RKO (cell line): Measurements from ENCODE around the gene NXN.
"Not testable (repeated sequence)": the region's sequence is repeated elsewhere in the genome, so short reads cannot be mapped to it uniquely, and the experiment has no call there.

Experiments used
- DNase-seq: peaks from one replicate; pipeline ENCODE4 v3.0.0-alpha.2; 2016; ENCODE audit warnings: low spot score

NXN gene

GRCh38 chr17:1006054-1006453 lies 26.5 kb upstream of the NXN start:
- no peak for DNase-seq

- no peak for DNase-seq
Measured at GRCh38 chr17:1005361-1005946, 25.9 kb upstream of the NXN start.

- DNase-seq: no peak
Measured at GRCh38 chr17:1004769-1005295, 25.3 kb upstream of the NXN start.

GRCh38 chr17:1003972-1004768 lies 24.6 kb upstream of the NXN start:
- DNase-seq: no peak

- no peak for DNase-seq
Measured at GRCh38 chr17:1003633-1003971, 24.0 kb upstream of the NXN start.

GRCh38 chr17:1002771-1003555 lies 23.4 kb upstream of the NXN start:
- no peak for DNase-seq

- DNase-seq: no peak
Measured at GRCh38 chr17:1002412-1002753, 22.8 kb upstream of the NXN start.

GRCh38 chr17:1001640-1002411 lies 22.2 kb upstream of the NXN start:
- DNase-seq: no peak

GRCh38 chr17:1000597-1001461 lies 21.3 kb upstream of the NXN start:
- no peak for DNase-seq

GRCh38 chr17:998111-998510 lies 18.5 kb upstream of the NXN start:
- no peak for DNase-seq

GRCh38 chr17:996554-997344 lies 17.2 kb upstream of the NXN start, which contains the start of gene TIMM22:
TIMM22 (plus strand) TSS chr17:997129; CDS start chr17:997143, 14 bp downstream.
- peak; percentile 98 for DNase-seq

- not testable (repeated sequence) for DNase-seq
Measured at GRCh38 chr17:995324-995723, 15.7 kb upstream of the NXN start.

GRCh38 chr17:992933-993332 lies 13.4 kb upstream of the NXN start:
- no peak for DNase-seq

- DNase-seq: no peak
Measured at GRCh38 chr17:988561-988960, 9.0 kb upstream of the NXN start.

GRCh38 chr17:987931-988330 lies 8.4 kb upstream of the NXN start:
- DNase-seq: no peak

- DNase-seq: no peak
Measured at GRCh38 chr17:986322-986929, 6.8 kb upstream of the NXN start.

GRCh38 chr17:983921-984320 lies 4.3 kb upstream of the NXN start:
- no peak for DNase-seq

GRCh38 chr17:981292-981658 lies 1.7 kb upstream of the NXN start:
- DNase-seq: no peak

GRCh38 chr17:980406-981291 lies 1.1 kb upstream of the NXN start:
- DNase-seq: peak; percentile 92
